DMS153 treated with DMSO at 0.1 percent for 48 hours (cell line): ENCODE data around the gene FAM177A1.

ENCODE experiments used
- DNase-seq: peaks from one replicate; lab custom pipeline; 2025; ENCODE audit not compliant: unreplicated experiment; lab: John Stamatoyannopoulos, UW

FAM177A1 gene

GRCh38 chr14:35122696-35123387 lies 76.8 kb downstream of the FAM177A1 start:
- no peak for DNase-seq

GRCh38 chr14:35123388-35123703 lies 77.3 kb downstream of the FAM177A1 start:
- DNase-seq: no peak

- no peak for DNase-seq
Observed at GRCh38 chr14:35124127-35124526, 78.1 kb downstream of the FAM177A1 start.
